HepG2 (cell line): ENCODE measurements around the gene SGF29. TPM values are rescaled to one million over a fixed set of nuclear protein-coding genes. Genes with fewer than 3 reads are reported as not detected.
A peak's percentile ranks its signal among the peaks of the same experiment; 100 is the strongest.

Experiments
- BCL6 ChIP-seq: IDR thresholded peaks from 2 replicates; pipeline ENCODE4 v1.6.1; 2016; ENCODE audit warnings: missing genetic modification reagents, missing compliant biosample characterization
- FIP1L1 ChIP-seq: fragments of 200-400 bp; formaldehyde crosslinking; IDR thresholded peaks from 2 replicates; pipeline ENCODE4 v1.6.1; 2018; ENCODE audit warnings: low read depth, mild to moderate bottlenecking, low read length, moderate library complexity, borderline replicate concordance; ENCODE audit not compliant: insufficient read depth
- FOXJ3 ChIP-seq: sonication (generic); formaldehyde crosslinking; IDR thresholded peaks from 2 replicates; pipeline ENCODE4 v1.4.0; 2020; ENCODE audit warnings: missing genetic modification reagents, mild to moderate bottlenecking, borderline replicate concordance
- HNF4A ChIP-seq: sonication (generic); formaldehyde crosslinking; IDR thresholded peaks from 2 replicates; pipeline ENCODE4 v1.4.0; 2020; ENCODE audit warnings: missing genetic modification reagents
- HOXA3 ChIP-seq: sonication (generic); formaldehyde crosslinking; IDR thresholded peaks from 2 replicates; pipeline ENCODE4 v1.5.0; 2020; ENCODE audit warnings: missing genetic modification reagents
- KLF13 ChIP-seq: sonication (generic); formaldehyde crosslinking; IDR thresholded peaks from 2 replicates; pipeline ENCODE4 v1.4.0; 2020; ENCODE audit warnings: mild to moderate bottlenecking, missing genetic modification reagents
- MXD4 ChIP-seq: IDR thresholded peaks from 2 replicates; pipeline ENCODE4 v1.6.1; 2016; ENCODE audit warnings: mild to moderate bottlenecking, missing biosample characterization, missing genetic modification reagents
- MYC ChIP-seq: sonication (generic); formaldehyde crosslinking; IDR thresholded peaks from 2 replicates; pipeline ENCODE4 v1.9.0; 2021; ENCODE audit warnings: missing genetic modification reagents, borderline replicate concordance
- NFATC3 ChIP-seq: sonication (generic); formaldehyde crosslinking; IDR thresholded peaks from 2 replicates; pipeline ENCODE4 v1.5.1; 2020; ENCODE audit warnings: mild to moderate bottlenecking, missing genetic modification reagents
- RFXANK ChIP-seq: IDR thresholded peaks from 2 replicates; pipeline ENCODE4 v1.6.1; 2016
- RXRA ChIP-seq: sonication (generic); formaldehyde crosslinking; IDR thresholded peaks from 2 replicates; pipeline ENCODE4 v1.5.1; 2020; ENCODE audit warnings: missing genetic modification reagents
- ZBTB3 ChIP-seq: sonication (generic); formaldehyde crosslinking; IDR thresholded peaks from 2 replicates; pipeline ENCODE4 v1.4.0; 2020; ENCODE audit warnings: low read depth, mild to moderate bottlenecking, moderate library complexity, missing genetic modification reagents, borderline replicate concordance
- ZBTB37 ChIP-seq: sonication (generic); formaldehyde crosslinking; IDR thresholded peaks from 2 replicates; pipeline ENCODE4 v1.4.0; 2020; ENCODE audit warnings: mild to moderate bottlenecking, missing genetic modification reagents
- ZGPAT ChIP-seq: IDR thresholded peaks from 2 replicates; pipeline ENCODE4 v1.6.1; 2016; ENCODE audit warnings: mild to moderate bottlenecking
- ZMYM3 ChIP-seq: sonication (generic); formaldehyde crosslinking; IDR thresholded peaks from 2 replicates; pipeline ENCODE4 v1.5.1; 2020; ENCODE audit warnings: mild to moderate bottlenecking, missing genetic modification reagents
- ZNF292 ChIP-seq: sonication (generic); formaldehyde crosslinking; IDR thresholded peaks from 2 replicates; pipeline ENCODE4 v1.8.1; 2022; ENCODE audit warnings: mild to moderate bottlenecking, low read depth, missing genetic modification reagents, borderline replicate concordance
- ZNF451 ChIP-seq: sonication (generic); formaldehyde crosslinking; IDR thresholded peaks from 2 replicates; pipeline ENCODE4 v1.5.0; 2020; ENCODE audit warnings: mild to moderate bottlenecking, missing genetic modification reagents
- ZNF878 ChIP-seq: sonication (generic); formaldehyde crosslinking; IDR thresholded peaks from 2 replicates; pipeline ENCODE4 v1.8.1; 2023; ENCODE audit warnings: mild to moderate bottlenecking, missing genetic modification reagents, moderate library complexity
- ZXDC ChIP-seq: sonication (generic); formaldehyde crosslinking; IDR thresholded peaks from 2 replicates; pipeline ENCODE4 v1.5.0; 2020; ENCODE audit warnings: mild to moderate bottlenecking, missing genetic modification reagents
- polyA plus RNA-seq, 8 experiments: library from polyadenylated mRNA; depleted of rRNA in 3 of 8; stranded (reverse) in 7 of 8; unstranded in 1 of 8; fragments of >200 nt; fragmentation: Illumina TruSeq in 4 of 8; extraction: Trizol in 4 of 8; gene quantifications; 2 replicates each; pipeline versions ENCODE4 v1.2.1 to v1.2.3, GENCODE V29; 2011 to 2016; ENCODE audit warnings: low read depth in 4 of 8, missing spikeins in 1 of 8, mixed read lengths in 1 of 8; ENCODE audit not compliant: insufficient read depth in 1 of 8
- total RNA-seq, 5 experiments: library from RNA; depleted of rRNA; stranded (reverse); fragments of >200 nt; fragmentation: Illumina TruSeq; extraction: Trizol; gene quantifications; 2 replicates each; pipeline ENCODE4 v1.2.3, GENCODE V29; 2016; ENCODE audit warnings: low read depth in 1 of 5
- TF ChIP-seq, protein P1 (sequence below): sonication (generic); formaldehyde crosslinking; IDR thresholded peaks from 2 replicates; pipeline ENCODE4 v1.4.0; 2020; ENCODE audit warnings: missing genetic modification reagents

The SGF29 gene
- total and polyA plus RNA-seq, 2 of the 13 experiments (the other 11 are each of a cell fraction or from before 2014, with no cell fraction given) = 5.0 to 29.4 TPM

DNA sequence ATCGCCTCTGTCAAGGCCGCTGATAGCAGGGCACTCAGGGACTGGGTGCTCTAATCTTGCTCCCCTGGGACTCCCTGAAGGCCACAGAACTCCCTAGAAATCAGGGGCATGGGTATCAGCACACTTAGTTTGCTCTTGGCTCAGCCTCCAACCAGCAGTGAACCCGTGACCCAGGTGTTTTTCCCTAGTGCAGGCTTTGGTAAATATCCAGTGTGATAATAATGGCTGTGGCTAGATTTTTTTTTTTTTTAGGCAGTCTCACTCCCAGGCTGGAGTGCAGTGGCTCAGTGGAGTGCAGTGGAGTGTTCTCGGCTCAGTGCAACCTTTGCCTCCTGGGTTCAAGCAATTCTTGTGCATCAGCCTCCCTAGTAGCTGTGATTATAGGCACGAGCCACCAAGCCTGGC, 25.3 kb upstream of the SGF29 start (continued):
- TF ChIP-seq ZXDC (CRISPR knock-in tag) = no peak
- TF ChIP-seq ZBTB3 (CRISPR knock-in tag) = peak; percentile 99
- peak; percentile 83 for TF ChIP-seq BCL6
- peak; percentile 30; the same call in 1 of the 2 replicates for TF ChIP-seq MYC (CRISPR knock-in tag)
- TF ChIP-seq ZGPAT (CRISPR knock-in tag) = peak; percentile 50; the same call in 1 of the 2 replicates
- TF ChIP-seq MXD4 (CRISPR knock-in tag) = 0 out of 2 replicates have a peak, but pooled peaks have one; percentile 22
- TF ChIP-seq HNF4A = peak; percentile 62
- TF ChIP-seq ZNF451 (CRISPR knock-in tag) = no peak
- TF ChIP-seq RXRA (CRISPR knock-in tag) = peak; percentile 57; the same call in 1 of the 2 replicates
- TF ChIP-seq, protein P1, sequence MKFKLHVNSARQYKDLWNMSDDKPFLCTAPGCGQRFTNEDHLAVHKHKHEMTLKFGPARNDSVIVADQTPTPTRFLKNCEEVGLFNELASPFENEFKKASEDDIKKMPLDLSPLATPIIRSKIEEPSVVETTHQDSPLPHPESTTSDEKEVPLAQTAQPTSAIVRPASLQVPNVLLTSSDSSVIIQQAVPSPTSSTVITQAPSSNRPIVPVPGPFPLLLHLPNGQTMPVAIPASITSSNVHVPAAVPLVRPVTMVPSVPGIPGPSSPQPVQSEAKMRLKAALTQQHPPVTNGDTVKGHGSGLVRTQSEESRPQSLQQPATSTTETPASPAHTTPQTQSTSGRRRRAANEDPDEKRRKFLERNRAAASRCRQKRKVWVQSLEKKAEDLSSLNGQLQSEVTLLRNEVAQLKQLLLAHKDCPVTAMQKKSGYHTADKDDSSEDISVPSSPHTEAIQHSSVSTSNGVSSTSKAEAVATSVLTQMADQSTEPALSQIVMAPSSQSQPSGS (CRISPR knock-in tag) = peak; percentile 36; the same call in 1 of the 2 replicates
- TF ChIP-seq FIP1L1 = no peak
- TF ChIP-seq NFATC3 = 0 out of 2 replicates have a peak, but pooled peaks have one; percentile 51
- TF ChIP-seq ZMYM3 (CRISPR knock-in tag) = peak; percentile 22; the same call in 1 of the 2 replicates
- TF ChIP-seq RFXANK (CRISPR knock-in tag) = no peak
- TF ChIP-seq ZNF878 (CRISPR knock-in tag) = peak; percentile 25; the same call in 1 of the 2 replicates
- TF ChIP-seq HOXA3 (CRISPR knock-in tag) = peak; percentile 72; the same call in 1 of the 2 replicates
- peak; percentile 71; the same call in 1 of the 2 replicates for TF ChIP-seq FOXJ3 (CRISPR knock-in tag)
- TF ChIP-seq ZNF292 (CRISPR knock-in tag) = peak; percentile 67
- no peak for TF ChIP-seq KLF13
- TF ChIP-seq ZBTB37 (CRISPR knock-in tag) = peak; percentile 98
